WTC11 (cell line): ENCODE results near the gene CSTPP1. TPM values are rescaled to one million over a fixed set of nuclear protein-coding genes. Genes with fewer than 3 reads are reported as not detected.
A peak's percentile ranks its signal among the peaks of the same experiment; 100 is the strongest.

ENCODE experiments used
- ATAC-seq: fragments of 200-7000 bp; cut with Tn5 transposase; 2 replicates; pipeline ENCODE4 v1.10.0; 2021; ENCODE audit warnings: mild to moderate bottlenecking, moderate library complexity
- CTCF ChIA-PET: fragments of 300-600 bp; sonication (Branson Sonifier 250); formaldehyde crosslinking; loops from one replicate; lab custom pipeline; 2021; ENCODE audit warnings: antibody characterized with exemption; lab: Charles Lee
- POLR2A ChIA-PET: fragments of 350-600 bp; sonication (Branson Sonifier 250); formaldehyde crosslinking; loops from one replicate; lab custom pipeline; 2021; ENCODE audit warnings: antibody characterized with exemption; lab: Charles Lee
- DNase-seq: peaks from one replicate; pipeline ENCODE4 v3.0.0; 2021; ENCODE audit warnings: low spot score
- H3K27ac Mint-ChIP-seq: 2 replicates; pipeline ENCODE4 v1.8.0; 2021; ENCODE audit warnings: mixed read lengths
- H3K27me3 Mint-ChIP-seq: 2 replicates; pipeline ENCODE4 v1.8.0; 2021; ENCODE audit warnings: low read depth, mild to moderate bottlenecking, moderate library complexity, mixed read lengths
- H3K36me3 Mint-ChIP-seq: 2 replicates; pipeline ENCODE4 v1.8.0; 2021; ENCODE audit warnings: mixed read lengths
- H3K4me1 Mint-ChIP-seq: 2 replicates; pipeline ENCODE4 v1.8.0; 2022; ENCODE audit warnings: mixed read lengths
- H3K4me3 Mint-ChIP-seq: 2 replicates; pipeline ENCODE4 v1.8.0; 2021; ENCODE audit warnings: mild to moderate bottlenecking, moderate library complexity, mixed read lengths
- H3K9me3 Mint-ChIP-seq: 2 replicates; pipeline ENCODE4 v1.8.0; 2021; ENCODE audit warnings: mixed read lengths
- IRF2 ChIP-seq: sonication (generic); formaldehyde crosslinking; IDR thresholded peaks from 2 replicates; pipeline ENCODE4 v1.8.0; 2022; ENCODE audit warnings: low read depth, missing genetic modification reagents, borderline replicate concordance
- JUN ChIP-seq: sonication (generic); formaldehyde crosslinking; IDR thresholded peaks from 2 replicates; pipeline ENCODE4 v1.8.0; 2023; ENCODE audit warnings: mild to moderate bottlenecking, missing genetic modification reagents
- NFATC4 ChIP-seq: fragments of 250-450 bp; sonication (Bioruptor Pico); IDR thresholded peaks from 2 replicates; pipeline ENCODE4 v1.9.0; 2021; ENCODE audit warnings: mild to moderate bottlenecking
- SMAD3 ChIP-seq: sonication (generic); formaldehyde crosslinking; IDR thresholded peaks from 2 replicates; pipeline ENCODE4 v1.8.0; 2022; ENCODE audit warnings: missing genetic modification reagents, mild to moderate bottlenecking, borderline replicate concordance
- TCF7 ChIP-seq: sonication (generic); formaldehyde crosslinking; IDR thresholded peaks from 2 replicates; pipeline ENCODE4 v1.8.0; 2022; ENCODE audit warnings: mild to moderate bottlenecking, low read depth, missing genetic modification reagents, moderate library complexity
- total RNA-seq: library from RNA; stranded (reverse); gene quantifications from 3 replicates; pipeline ENCODE4 v1.2.3, GENCODE V29; 2021
- TF ChIP-seq, protein P1 (sequence below): fragments of 200-600 bp; IDR thresholded peaks from 2 replicates; pipeline ENCODE4 v1.8.0; 2022; ENCODE audit warnings: antibody characterized with exemption
- TF ChIP-seq, protein P2 (sequence below): sonication (generic); formaldehyde crosslinking; IDR thresholded peaks from 2 replicates; pipeline ENCODE4 v1.8.1; 2022; ENCODE audit warnings: missing genetic modification reagents, borderline replicate concordance
- TF ChIP-seq, protein P3 (sequence below): sonication (generic); formaldehyde crosslinking; IDR thresholded peaks from 2 replicates; pipeline ENCODE4 v1.8.1; 2023; ENCODE audit warnings: mild to moderate bottlenecking, missing genetic modification reagents, borderline replicate concordance

The CSTPP1 gene
- total RNA-seq, 1 experiment from 2014 or later: 23.6 TPM

DNA sequence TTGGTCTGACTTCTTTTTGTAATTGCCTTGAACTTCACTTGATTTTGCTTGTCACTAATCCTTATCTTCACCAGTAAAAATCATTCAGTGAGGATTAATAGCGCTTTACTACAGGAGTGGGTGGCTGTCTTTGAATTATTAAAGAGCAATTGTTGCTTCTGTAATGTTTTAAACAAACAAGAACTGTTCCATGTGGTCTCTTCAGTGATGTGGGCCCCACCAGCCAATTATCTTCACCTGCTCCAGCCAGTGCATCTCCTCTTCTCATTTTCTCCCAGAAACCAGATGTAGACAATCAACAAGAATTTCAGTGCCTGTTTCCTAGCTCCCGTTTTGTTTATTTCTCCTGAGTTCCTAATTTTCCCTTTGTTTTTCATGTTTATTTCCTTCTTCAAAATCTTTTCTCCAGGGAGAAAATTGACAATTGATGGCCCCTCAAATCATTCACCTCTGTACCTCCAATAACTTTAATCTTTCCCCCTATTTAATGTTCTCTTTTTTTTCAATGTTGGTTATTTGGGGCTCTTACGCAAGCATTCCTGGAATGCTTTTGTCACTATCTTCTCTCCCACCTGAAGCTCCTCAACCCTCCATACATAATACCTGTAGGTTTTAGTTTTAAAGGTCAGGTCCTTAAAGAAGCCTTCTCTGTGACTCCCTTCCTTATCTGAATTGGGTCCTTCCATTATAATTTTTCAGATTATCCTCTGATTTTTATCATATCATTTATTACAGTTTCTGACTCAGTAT lies 125.0 kb downstream of the CSTPP1 start (continued):
- TF ChIP-seq TCF7 (CRISPR knock-in tag): no peak
- TF ChIP-seq, protein P1, sequence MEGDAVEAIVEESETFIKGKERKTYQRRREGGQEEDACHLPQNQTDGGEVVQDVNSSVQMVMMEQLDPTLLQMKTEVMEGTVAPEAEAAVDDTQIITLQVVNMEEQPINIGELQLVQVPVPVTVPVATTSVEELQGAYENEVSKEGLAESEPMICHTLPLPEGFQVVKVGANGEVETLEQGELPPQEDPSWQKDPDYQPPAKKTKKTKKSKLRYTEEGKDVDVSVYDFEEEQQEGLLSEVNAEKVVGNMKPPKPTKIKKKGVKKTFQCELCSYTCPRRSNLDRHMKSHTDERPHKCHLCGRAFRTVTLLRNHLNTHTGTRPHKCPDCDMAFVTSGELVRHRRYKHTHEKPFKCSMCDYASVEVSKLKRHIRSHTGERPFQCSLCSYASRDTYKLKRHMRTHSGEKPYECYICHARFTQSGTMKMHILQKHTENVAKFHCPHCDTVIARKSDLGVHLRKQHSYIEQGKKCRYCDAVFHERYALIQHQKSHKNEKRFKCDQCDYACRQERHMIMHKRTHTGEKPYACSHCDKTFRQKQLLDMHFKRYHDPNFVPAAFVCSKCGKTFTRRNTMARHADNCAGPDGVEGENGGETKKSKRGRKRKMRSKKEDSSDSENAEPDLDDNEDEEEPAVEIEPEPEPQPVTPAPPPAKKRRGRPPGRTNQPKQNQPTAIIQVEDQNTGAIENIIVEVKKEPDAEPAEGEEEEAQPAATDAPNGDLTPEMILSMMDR: no peak

DNA sequence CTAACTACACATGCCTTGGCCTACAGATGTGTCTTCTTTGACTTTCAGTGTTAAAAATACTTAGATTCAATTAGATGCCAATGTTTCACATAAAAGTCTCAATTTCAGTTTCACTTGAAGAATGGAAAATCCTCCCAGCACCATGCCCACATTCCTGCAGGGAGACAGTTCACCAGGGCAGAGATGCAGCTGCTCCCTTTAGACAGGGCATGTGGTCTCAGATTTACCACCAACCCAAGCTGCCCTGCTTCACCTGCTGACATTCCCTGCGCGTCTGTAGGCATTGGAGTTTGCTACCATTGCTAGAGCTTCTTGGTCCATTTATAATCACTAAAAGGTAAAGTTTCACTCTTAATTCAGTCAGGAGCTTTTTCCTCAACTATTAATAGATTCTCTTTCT lies 126.2 kb downstream of the CSTPP1 start:
- TF ChIP-seq IRF2 (CRISPR knock-in tag) (no peak), JUN (CRISPR knock-in tag) (no peak), NFATC4 (CRISPR knock-in tag) (no peak)
- TF ChIP-seq, protein P1: no peak
- TF ChIP-seq, protein P2, sequence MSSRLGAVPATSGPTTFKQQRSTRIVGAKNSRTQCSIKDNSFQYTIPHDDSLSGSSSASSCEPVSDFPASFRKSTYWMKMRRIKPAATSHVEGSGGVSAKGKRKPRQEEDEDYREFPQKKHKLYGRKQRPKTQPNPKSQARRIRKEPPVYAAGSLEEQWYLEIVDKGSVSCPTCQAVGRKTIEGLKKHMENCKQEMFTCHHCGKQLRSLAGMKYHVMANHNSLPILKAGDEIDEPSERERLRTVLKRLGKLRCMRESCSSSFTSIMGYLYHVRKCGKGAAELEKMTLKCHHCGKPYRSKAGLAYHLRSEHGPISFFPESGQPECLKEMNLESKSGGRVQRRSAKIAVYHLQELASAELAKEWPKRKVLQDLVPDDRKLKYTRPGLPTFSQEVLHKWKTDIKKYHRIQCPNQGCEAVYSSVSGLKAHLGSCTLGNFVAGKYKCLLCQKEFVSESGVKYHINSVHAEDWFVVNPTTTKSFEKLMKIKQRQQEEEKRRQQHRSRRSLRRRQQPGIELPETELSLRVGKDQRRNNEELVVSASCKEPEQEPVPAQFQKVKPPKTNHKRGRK (CRISPR knock-in tag): no peak
- Mint-ChIP-seq H3K27ac (peak overlapping the region; percentile 78), H3K4me3 (no peak overlapping the region), H3K9me3 (peaks cover 6% of the 10 kb centered on the region), H3K4me1 (peaks cover 38% of the 10 kb centered on the region), H3K36me3 (peaks cover 10% of the 10 kb centered on the region; the same call in 1 of the 2 replicates), H3K27me3 (no peaks in the 10 kb centered on the region)
- DNase-seq (no peak), ATAC-seq (no peak)
- CTCF ChIA-PET: interaction anchor here (0.9 kb wide), 1 partner anchor 90 kb away, joined by 4 read pairs; no protein-coding TSS in a partner anchor
- POLR2A ChIA-PET: interaction anchor here (0.6 kb wide), 1 partner anchor 16 kb away, joined by 3 read pairs; no protein-coding TSS in a partner anchor

DNA sequence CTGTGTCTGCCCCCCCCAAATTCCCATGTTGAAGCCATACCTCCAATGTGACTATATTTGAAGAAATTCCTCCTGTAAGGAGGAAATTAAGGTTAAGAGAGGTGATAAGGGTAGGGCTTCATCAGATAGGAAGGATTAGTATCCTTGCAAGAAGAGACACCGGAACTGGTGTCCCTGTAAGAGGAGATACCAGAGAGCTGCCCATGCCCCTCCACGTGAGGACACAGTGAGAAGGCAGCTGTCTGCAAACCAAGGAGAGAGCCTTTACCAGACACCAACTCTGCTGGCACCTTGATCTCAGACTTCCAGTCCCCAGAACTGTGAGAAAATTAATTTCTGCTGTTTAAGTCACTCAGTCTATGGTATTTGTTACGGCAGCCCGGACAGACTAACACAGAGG lies 130.8 kb downstream of the CSTPP1 start:
- Mint-ChIP-seq H3K27me3 (no peaks in the 10 kb centered on the region), H3K4me1 (peaks cover 35% of the 10 kb centered on the region), H3K36me3 (0 out of 2 replicates have a peak, but pooled peaks cover 3% of the 10 kb centered on the region), H3K9me3 (peaks cover 3% of the 10 kb centered on the region; the same call in 1 of the 2 replicates), H3K4me3 (no peak overlapping the region), H3K27ac (peak overlapping the region; percentile 21; the same call in 1 of the 2 replicates)
- TF ChIP-seq SMAD3: no peak
- TF ChIP-seq, protein P3, sequence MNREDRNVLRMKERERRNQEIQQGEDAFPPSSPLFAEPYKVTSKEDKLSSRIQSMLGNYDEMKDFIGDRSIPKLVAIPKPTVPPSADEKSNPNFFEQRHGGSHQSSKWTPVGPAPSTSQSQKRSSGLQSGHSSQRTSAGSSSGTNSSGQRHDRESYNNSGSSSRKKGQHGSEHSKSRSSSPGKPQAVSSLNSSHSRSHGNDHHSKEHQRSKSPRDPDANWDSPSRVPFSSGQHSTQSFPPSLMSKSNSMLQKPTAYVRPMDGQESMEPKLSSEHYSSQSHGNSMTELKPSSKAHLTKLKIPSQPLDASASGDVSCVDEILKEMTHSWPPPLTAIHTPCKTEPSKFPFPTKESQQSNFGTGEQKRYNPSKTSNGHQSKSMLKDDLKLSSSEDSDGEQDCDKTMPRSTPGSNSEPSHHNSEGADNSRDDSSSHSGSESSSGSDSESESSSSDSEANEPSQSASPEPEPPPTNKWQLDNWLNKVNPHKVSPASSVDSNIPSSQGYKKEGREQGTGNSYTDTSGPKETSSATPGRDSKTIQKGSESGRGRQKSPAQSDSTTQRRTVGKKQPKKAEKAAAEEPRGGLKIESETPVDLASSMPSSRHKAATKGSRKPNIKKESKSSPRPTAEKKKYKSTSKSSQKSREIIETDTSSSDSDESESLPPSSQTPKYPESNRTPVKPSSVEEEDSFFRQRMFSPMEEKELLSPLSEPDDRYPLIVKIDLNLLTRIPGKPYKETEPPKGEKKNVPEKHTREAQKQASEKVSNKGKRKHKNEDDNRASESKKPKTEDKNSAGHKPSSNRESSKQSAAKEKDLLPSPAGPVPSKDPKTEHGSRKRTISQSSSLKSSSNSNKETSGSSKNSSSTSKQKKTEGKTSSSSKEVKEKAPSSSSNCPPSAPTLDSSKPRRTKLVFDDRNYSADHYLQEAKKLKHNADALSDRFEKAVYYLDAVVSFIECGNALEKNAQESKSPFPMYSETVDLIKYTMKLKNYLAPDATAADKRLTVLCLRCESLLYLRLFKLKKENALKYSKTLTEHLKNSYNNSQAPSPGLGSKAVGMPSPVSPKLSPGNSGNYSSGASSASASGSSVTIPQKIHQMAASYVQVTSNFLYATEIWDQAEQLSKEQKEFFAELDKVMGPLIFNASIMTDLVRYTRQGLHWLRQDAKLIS (CRISPR knock-in tag): no peak
- ChIA-PET POLR2A (interaction anchor here (1.0 kb wide), 1 partner anchor 9 kb away, joined by 6 read pairs; no protein-coding TSS in a partner anchor), CTCF (interaction anchor here (1.3 to 1.5 kb wide), 3 partner anchors 26 to 154 kb away, joined by 3 to 11 read pairs (median 3); no protein-coding TSS in a partner anchor)
- DNase-seq (no peak), ATAC-seq (peak; percentile 48; the same call in 1 of the 2 replicates)
